ENCODE measurements around the gene LMO2. TPM values are rescaled to one million over a fixed set of nuclear protein-coding genes. Genes with fewer than 3 reads are reported as not detected.

The LMO2 gene
- polyA plus RNA-seq, 3 donors = 48.8 to 140 (median 75.8) TPM

DNA sequence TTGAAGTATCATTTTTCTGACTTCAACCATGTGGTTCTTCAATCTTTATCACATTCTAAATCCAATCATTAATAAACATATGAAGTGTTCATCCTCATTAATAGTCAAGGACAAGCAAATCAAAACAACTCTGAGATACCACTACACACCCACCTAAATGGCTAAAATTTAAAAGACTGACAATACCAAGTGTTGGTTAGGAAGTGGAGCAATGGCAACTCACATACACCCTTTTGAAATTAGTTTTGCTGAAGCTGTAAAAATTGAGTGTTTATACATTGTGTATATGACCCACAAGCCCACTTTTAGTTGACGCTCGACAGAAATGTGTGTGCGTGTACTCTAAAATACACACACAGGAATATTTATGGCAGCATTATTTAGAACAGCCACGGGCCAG lies 36.7 kb upstream of the LMO2 start:
- H3K4me3 Mint-ChIP-seq = no peak overlapping the region
- intact Hi-C loops (cut with micrococcal nuclease) = no loop called here
- Histone ChIP-seq H3K4me3 (replicated peaks in 1 of 3; ENCODE audit: low read depth in 2 of 3, low read length in 3 of 3) (no peak overlapping the region), H3K27ac (ENCODE audit: low read depth in 1 of 2, low read length in 2 of 2) (peak overlapping the region in 1 of 2 donors; percentile 46), H3K27me3 (ENCODE audit: control insufficient read depth in 2 of 2, insufficient read depth in 2 of 2, low read length in 2 of 2) (no peaks in the 10 kb centered on the region), H3K4me2 (replicated peaks; ENCODE audit: extremely low read depth, low read length, poor library complexity, severe bottlenecking) (no peak overlapping the region), H3K79me2 (ENCODE audit: insufficient read depth, low read length) (no peaks in the 10 kb centered on the region), H3K9ac (ENCODE audit: insufficient read depth, low read length, poor library complexity, severe bottlenecking) (no peak overlapping the region), H3K36me3 (replicated peaks in 1 of 2; ENCODE audit: control insufficient read depth in 1 of 2, insufficient read depth in 2 of 2, low read length in 2 of 2) (no peaks in the 10 kb centered on the region), H3K4me1 (ENCODE audit: control insufficient read depth in 1 of 2, insufficient read depth in 2 of 2, low read length in 2 of 2) (peaks cover 67 to 75% of the 10 kb centered on the region in 2 donors), H4K20me1 (ENCODE audit: insufficient read depth, low read length) (no peaks in the 10 kb centered on the region), H3K9me3 (replicated peaks in 1 of 2; ENCODE audit: control insufficient read depth in 1 of 2, insufficient read depth in 1 of 2, low read length in 2 of 2) (no peaks in the 10 kb centered on the region), H2AFZ (ENCODE audit: insufficient read depth, low read depth, low read length, poor library complexity, severe bottlenecking) (no peak overlapping the region)
- no peaks in the 10 kb centered on the region for H3K27me3 Mint-ChIP-seq (ENCODE audit: low read depth in 3 of 3)
- DNase-seq = no peak
- 100% methylated on average over 1 of the region's 4 CpGs for WGBS (ENCODE audit: insufficient coverage)
- peak overlapping the region in 5 of 7 donors; percentile 50 to 97 (median 81) for H3K27ac Mint-ChIP-seq
- H3K36me3 Mint-ChIP-seq = peaks cover 6 to 7% of the 10 kb centered on the region in 2 donors
- no peak for TF ChIP-seq CTCF (IDR thresholded peaks at IDR 0.05)
- peaks cover 0 to 11% (median 7%) of the 10 kb centered on the region in 7 donors for H3K9me3 Mint-ChIP-seq
- H3K4me1 Mint-ChIP-seq = peaks cover 74% of the 10 kb centered on the region

DNA sequence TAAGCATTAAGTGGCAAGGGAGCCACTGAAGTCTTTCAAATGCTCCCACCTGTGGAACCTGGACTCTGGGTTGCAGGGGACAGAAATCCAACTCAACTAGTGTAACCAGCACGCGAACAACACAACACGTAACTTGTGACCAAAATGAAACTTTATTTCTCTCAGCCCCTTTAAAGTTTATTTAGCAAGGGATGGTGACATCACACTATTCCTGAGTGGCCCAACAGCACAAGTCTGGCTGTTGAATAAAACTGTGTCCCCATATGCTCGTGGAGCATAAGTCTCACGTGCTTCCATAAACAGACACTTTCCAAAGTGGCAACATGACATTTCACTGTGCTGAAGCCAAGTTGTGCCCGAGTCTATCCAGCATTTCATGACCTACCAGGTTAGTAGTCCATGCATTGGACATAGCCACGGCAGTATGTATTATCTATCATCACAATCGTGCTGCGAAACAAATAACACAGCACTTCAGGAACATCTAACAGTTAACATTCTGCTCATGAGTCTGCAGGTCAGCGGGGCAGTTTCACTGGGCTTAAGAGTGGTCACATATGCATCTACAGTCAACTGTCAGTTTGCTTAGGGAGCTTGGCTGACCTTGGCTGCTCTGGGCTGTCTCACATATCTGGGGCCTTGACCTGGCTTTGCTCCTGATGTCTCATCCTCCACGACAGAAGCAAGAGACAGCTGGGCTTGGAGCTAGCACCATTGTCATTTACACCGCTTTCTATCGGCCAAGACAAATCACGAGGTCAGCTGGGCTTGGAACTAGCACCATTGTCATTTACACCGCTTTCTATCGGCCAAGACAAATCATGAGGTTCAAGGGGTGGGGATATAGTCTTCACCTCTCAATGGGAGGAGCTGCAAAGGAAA lies 35.0 kb upstream of the LMO2 start:
- Mint-ChIP-seq H3K4me1 (peaks cover 64% of the 10 kb centered on the region), H3K27ac (peak overlapping the region in 4 of 7 donors; percentile 6 to 79 (median 48)), H3K4me3 (no peak overlapping the region), H3K27me3 (ENCODE audit: low read depth in 3 of 3) (no peaks in the 10 kb centered on the region), H3K36me3 (peaks cover 0 to 3% of the 10 kb centered on the region in 2 donors), H3K9me3 (peaks cover 0 to 3% (median 1%) of the 10 kb centered on the region in 7 donors)
- H4K20me1 ChIP-seq (ENCODE audit: insufficient read depth, low read length) = no peaks in the 10 kb centered on the region
- peaks cover 53 to 66% of the 10 kb centered on the region in 2 donors for H3K4me1 ChIP-seq (ENCODE audit: control insufficient read depth in 1 of 2, insufficient read depth in 2 of 2, low read length in 2 of 2)
- DNase-seq = no peak
- TF ChIP-seq CTCF (IDR thresholded peaks at IDR 0.05) = no peak
- H3K36me3 ChIP-seq (replicated peaks in 1 of 2; ENCODE audit: control insufficient read depth in 1 of 2, insufficient read depth in 2 of 2, low read length in 2 of 2) = no peaks in the 10 kb centered on the region
- intact Hi-C loops (cut with micrococcal nuclease) = no loop called here
- peak overlapping the region; percentile 27 for H2AFZ ChIP-seq (ENCODE audit: insufficient read depth, low read depth, low read length, poor library complexity, severe bottlenecking)
- H3K27me3 ChIP-seq (ENCODE audit: control insufficient read depth in 2 of 2, insufficient read depth in 2 of 2, low read length in 2 of 2) = no peaks in the 10 kb centered on the region
- H3K4me3 ChIP-seq (replicated peaks in 1 of 3; ENCODE audit: low read depth in 2 of 3, low read length in 3 of 3) = no peak overlapping the region
- H3K9ac ChIP-seq (ENCODE audit: insufficient read depth, low read length, poor library complexity, severe bottlenecking) = no peak overlapping the region
- 83% methylated on average over 11 of the region's 16 CpGs for WGBS (ENCODE audit: insufficient coverage)
- no peaks in the 10 kb centered on the region for H3K9me3 ChIP-seq (replicated peaks in 1 of 2; ENCODE audit: control insufficient read depth in 1 of 2, insufficient read depth in 1 of 2, low read length in 2 of 2)
- no peak overlapping the region for H3K4me2 ChIP-seq (replicated peaks; ENCODE audit: extremely low read depth, low read length, poor library complexity, severe bottlenecking)
- no peaks in the 10 kb centered on the region for H3K79me2 ChIP-seq (ENCODE audit: insufficient read depth, low read length)
- no peak overlapping the region for H3K27ac ChIP-seq (ENCODE audit: low read depth in 1 of 2, low read length in 2 of 2)

All from CD14-positive monocyte (primary cell).